CD4-positive, alpha-beta T cell treated with Interleukin-1 beta for 1 hour (primary cell): ENCODE results near the gene NXPH3.

Experiments
- DNase-seq, 2 donors: peaks; one replicate each; pipeline ENCODE4 v3.0.0-alpha.2; 2020 to 2022

NXPH3 gene

GRCh38 chr17:49595328-49595727, 19.7 kb downstream of the NXPH3 start:
- no peak for DNase-seq

- no peak for DNase-seq
Observed at GRCh38 chr17:49595980-49596379, 20.3 kb downstream of the NXPH3 start.

GRCh38 chr17:49596613-49597244, 21.1 kb downstream of the NXPH3 start:
- no peak for DNase-seq

DNA sequence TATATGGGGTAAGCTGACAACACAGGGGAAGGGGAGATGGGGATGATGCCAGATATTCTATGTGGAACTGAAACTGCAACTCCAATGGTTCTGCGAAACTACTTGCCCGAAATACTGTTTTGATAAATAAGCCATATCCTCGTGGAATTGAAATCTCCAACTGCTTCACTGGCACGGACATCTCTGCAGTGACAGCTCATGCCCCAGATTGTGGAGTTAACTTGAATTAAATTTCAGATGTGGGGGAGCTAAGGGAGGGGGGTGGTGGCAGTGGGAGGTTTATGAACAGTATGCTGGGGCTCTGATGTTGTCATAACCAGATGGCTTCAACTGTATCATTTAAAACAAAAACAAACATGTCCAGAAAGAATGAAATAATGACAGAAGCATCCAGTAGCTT, 21.8 kb downstream of the NXPH3 start:
- DNase-seq: no peak

DNA sequence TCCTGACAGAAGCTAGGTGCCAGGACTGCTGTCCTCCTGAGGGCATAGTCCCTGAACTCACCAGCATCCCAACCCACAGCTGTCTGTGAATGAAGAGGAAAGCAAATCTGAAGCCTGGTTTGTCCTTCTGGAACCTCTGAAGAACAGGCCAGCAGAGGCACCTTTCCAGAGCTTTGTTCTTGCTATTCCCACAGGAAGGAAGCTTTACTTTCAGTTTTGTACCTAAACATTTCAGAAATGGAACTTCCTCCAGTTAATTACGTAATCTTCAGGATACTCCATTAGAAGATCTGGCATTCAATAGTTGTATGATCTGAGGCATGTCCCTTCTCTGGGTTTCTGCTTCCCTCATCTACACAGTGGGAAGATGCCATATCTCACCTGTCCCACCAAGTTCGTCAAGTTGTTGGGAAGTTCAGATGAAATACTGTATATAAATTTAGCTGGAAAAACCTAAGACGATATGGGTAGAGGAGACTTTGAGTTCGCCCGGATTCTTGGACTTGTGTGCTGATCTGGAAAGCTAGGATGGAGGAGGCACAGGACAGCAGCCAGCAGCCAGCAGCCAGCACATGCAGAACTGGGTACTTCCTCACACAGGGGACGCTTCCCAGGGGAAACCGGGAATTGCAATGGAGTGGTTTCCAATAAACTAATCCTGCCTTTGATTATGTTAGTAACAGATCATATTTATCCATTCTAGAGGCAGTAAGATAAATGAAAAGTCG, 22.4 kb downstream of the NXPH3 start:
- DNase-seq: no peak

GRCh38 chr17:49598918-49599317, 23.2 kb downstream of the NXPH3 start:
- DNase-seq: no peak

GRCh38 chr17:49600949-49601348, 25.3 kb downstream of the NXPH3 start:
- no peak for DNase-seq

- DNase-seq: no peak
Observed at GRCh38 chr17:49602783-49603182, 27.1 kb downstream of the NXPH3 start.

GRCh38 chr17:49603238-49603637, 27.6 kb downstream of the NXPH3 start:
- no peak for DNase-seq

DNA sequence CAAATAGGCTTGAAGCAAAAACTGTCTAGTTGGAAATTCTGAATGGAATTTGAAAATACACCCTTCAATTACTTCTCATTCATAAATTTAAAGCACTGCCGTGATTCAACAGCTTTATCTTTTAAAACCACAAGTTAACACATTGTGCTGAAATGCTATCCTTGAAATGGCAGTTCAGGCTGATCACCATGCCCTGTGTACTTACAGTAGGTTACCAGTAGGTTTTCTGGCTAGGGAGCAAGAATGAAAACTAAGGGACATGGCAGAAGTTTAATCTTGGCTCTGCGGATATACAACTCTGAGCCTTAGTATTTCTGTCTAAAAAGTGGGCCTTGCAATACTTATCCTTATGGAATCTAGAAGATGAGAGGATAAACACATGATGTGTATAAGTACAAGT, 28.0 kb downstream of the NXPH3 start:
- no peak for DNase-seq

DNA sequence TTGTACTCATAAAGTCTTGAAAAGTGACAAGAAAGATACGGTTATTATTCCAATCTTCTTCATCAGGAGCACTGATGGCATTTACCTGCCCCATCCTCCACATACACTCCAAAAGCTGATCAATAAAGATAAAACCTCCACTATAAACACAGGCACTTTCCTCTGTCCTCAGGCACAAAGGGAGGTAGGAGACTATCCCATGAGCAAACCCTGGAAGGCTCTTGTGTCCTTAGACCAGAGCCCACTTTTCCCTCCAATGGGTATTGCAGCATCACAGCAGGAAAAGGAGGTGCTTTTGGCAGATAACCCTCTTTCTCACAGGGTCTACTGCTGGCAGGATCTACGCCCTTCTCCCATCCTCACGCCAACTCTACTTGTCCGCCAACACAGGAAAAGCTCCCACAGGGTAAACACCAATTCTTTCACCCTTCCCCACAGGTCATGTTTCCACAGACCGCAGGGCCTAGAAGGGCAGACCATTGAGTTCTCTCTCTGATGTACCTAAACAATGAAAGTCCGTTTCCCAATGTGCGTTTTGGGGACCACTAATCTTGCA, 28.7 kb downstream of the NXPH3 start:
- DNase-seq: no peak

DNA sequence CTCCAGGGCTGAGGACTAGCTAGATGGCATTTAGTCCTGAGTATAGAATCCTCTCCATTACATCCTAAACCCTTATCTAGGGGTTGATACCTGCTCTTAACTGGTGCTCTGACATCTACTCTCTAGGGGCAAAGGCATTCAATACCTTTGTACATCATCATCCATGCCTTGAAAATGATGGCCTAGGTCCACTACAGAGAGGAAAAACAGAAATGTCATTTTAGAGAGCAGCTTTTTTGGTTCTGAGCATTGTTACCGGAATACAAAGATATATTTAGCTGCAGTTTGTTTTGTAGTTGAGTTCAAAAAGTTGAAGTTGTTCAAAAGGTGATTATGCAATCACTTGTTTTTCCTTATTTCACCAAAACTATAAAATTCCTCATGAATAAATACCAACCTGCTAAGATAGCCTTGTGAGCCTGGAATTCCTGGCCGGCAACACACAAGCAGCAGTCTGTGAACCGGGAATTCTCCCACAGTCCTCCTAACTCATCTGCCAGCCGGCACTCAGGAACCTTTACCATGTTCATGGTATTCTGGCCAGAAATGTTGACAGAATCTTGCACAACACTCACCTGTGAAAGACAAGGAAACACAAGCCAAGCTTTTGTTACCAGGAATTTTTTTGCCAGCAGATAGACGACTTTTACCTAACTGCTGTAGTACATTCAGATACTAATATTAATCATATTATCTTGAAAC, 35.4 kb downstream of the NXPH3 start:
- no peak for DNase-seq

DNA sequence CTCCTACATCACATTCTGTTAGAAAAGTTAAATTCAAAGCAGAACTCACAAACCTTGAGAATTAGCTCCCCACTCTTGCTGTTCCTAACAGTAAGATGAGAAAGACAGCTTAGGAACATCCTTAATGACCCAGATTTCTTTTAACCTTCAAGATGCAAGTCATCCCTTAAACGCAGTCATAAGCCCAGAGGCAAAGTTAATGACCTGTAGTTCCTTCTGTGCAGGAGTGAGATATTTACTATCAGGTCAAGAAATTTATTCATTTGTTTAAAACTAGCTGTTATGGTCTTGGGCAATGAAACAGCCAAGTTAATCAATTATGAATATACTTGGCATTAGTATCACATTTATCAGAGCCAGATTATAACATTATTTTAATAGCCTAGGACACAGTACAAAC, 37.1 kb downstream of the NXPH3 start:
- no peak for DNase-seq

GRCh38 chr17:49613182-49613800, 37.6 kb downstream of the NXPH3 start:
- DNase-seq: no peak

- no peak for DNase-seq
Observed at GRCh38 chr17:49616086-49616485, 40.4 kb downstream of the NXPH3 start.

DNA sequence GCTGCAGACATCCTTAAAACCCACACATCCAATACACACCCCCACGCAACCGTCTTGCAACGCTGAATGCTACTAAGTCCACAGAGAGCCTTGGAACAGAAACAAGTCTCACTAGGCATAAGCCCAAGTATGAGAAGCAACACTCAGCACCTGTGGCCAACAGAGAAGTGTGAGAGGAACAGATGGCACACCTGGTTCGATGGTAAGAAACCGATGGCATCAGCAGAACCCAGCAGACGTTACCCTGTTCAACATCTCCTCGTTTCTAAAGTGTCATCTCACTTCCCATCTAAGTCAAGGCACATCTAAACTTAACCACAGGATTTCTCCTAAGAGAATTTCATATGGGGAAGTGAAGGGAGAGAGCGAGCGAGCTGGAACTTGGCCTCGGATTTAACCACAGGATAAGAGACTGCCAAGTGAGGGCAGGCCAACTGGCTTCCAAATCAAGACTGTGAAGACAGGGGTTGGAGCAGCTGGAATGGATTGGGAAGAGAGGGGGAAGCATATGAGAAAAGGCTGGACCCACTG, 41.0 kb downstream of the NXPH3 start:
- DNase-seq: no peak

- DNase-seq: no peak
Observed at GRCh38 chr17:49618028-49618611, 42.4 kb downstream of the NXPH3 start.

DNA sequence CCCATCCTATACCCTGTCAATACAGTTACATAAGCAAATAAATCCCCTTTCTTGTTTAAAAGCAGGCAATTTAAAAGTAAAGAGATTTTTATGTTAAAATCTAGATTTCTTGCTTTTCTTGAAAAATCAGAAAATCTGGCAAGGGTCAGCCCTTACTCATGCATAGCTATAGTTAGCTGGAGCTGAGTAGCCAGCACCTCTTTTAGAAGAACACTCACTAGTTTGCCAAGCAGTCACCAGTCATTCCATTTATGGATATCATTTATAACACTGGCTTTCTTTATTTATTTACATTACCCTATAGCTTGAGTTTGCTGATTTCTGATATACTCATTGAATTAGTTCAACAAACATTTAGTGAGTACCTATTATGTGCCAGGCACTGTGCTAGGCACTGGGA, 45.7 kb downstream of the NXPH3 start:
- DNase-seq: no peak

DNA sequence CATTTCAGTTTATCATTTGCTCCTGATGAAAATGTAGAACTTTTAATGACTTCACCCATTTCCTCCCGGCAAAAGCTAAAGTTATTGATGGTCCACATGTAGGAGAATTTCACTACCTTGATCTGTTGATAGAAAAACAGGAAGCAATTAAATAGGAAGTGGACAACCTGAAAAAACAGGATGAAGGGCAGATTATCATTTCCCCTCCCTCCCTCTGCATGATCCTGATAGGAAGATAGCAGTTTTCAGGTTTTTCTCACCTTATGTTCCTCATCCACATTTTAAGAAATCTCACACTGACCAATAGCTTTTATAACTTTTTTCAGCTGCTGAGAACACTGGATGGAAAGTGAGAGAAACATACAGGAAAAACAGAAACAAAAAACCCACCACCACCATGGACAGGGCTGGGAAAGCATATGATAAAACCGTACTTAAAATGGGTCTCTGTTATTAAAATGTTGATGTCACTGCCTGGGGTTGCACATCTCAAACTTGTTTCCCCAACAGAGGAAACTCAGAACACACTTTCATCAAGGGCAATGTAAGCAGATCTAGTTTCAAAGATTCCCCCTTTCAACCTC, 46.4 kb downstream of the NXPH3 start:
- no peak for DNase-seq

DNA sequence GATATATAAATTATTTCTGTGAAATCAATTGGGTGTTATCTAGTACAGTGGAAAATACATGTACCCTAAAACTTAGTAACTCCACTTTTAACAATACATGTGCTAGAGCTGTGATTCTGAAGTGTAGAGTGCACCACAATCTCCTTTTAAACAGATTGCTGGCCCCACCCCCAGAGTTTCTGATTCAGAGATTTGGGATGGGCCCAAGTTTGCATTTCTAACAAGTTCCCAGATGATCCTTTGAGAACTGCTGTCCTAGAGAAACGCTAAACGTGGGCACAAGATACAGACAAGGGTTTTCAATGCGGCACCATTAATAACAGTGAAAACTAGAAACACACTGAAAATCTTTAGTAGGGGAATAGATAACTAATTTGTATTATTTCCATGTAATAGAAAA, 49.2 kb downstream of the NXPH3 start:
- no peak for DNase-seq

GRCh38 chr17:49629447-49629846, 53.8 kb downstream of the NXPH3 start:
- no peak for DNase-seq
